Left hindlimb (tissue), 1 donor: ENCODE data around the gene PSPC1.
"Not testable (repeated sequence)": the region's sequence is repeated elsewhere in the genome, so short reads cannot be mapped to it uniquely, and the experiment has no call there.

Experiments used
- DNase-seq: peaks from one replicate; pipeline ENCODE4 v3.0.0-alpha.2; 2018

Gene PSPC1

GRCh38 chr13:19763618-19764017 lies 19.1 kb downstream of the PSPC1 start:
- DNase-seq = no peak

GRCh38 chr13:19759669-19760068 lies 23.1 kb downstream of the PSPC1 start:
- DNase-seq = no peak

GRCh38 chr13:19742643-19743042 lies 40.1 kb downstream of the PSPC1 start:
- no peak for DNase-seq

- no peak for DNase-seq
These were observed 44.7 kb downstream of the PSPC1 start for GRCh38 chr13:19737844-19738557.

- DNase-seq = no peak
These were observed 56.1 kb downstream of the PSPC1 start for GRCh38 chr13:19726611-19727010.

GRCh38 chr13:19725320-19725719 lies 57.4 kb downstream of the PSPC1 start:
- no peak for DNase-seq

- DNase-seq = no peak
These were observed 62.7 kb downstream of the PSPC1 start for GRCh38 chr13:19720039-19720438.

GRCh38 chr13:19713186-19713965 lies 69.4 kb downstream of the PSPC1 start:
- no peak for DNase-seq

- DNase-seq = not testable (repeated sequence)
These were observed 73.0 kb downstream of the PSPC1 start for GRCh38 chr13:19709782-19710181.

GRCh38 chr13:19709039-19709438 lies 73.7 kb downstream of the PSPC1 start:
- not testable (repeated sequence) for DNase-seq

- not testable (repeated sequence) for DNase-seq
These were observed 78.5 kb downstream of the PSPC1 start for GRCh38 chr13:19704256-19704655.

GRCh38 chr13:19701619-19702018 lies 81.1 kb downstream of the PSPC1 start:
- DNase-seq = not testable (repeated sequence)

- not testable (repeated sequence) for DNase-seq
These were observed 81.8 kb downstream of the PSPC1 start for GRCh38 chr13:19700963-19701362.

GRCh38 chr13:19695829-19696228 lies 86.9 kb downstream of the PSPC1 start:
- DNase-seq = no peak

GRCh38 chr13:19695428-19695827 lies 87.3 kb downstream of the PSPC1 start:
- no peak for DNase-seq

GRCh38 chr13:19691447-19691846 lies 91.3 kb downstream of the PSPC1 start:
- DNase-seq = not testable (repeated sequence)

GRCh38 chr13:19685437-19685836 lies 97.3 kb downstream of the PSPC1 start:
- DNase-seq = no peak

GRCh38 chr13:19685034-19685433 lies 97.7 kb downstream of the PSPC1 start:
- no peak for DNase-seq

- no peak for DNase-seq
These were observed 101.2 kb downstream of the PSPC1 start for GRCh38 chr13:19681517-19681916.

GRCh38 chr13:19680751-19681150 lies 102.0 kb downstream of the PSPC1 start:
- DNase-seq = no peak

GRCh38 chr13:19676168-19676567 lies 106.6 kb downstream of the PSPC1 start:
- no peak for DNase-seq

- no peak for DNase-seq
These were observed 107.8 kb downstream of the PSPC1 start for GRCh38 chr13:19674898-19675297.

- DNase-seq = no peak
These were observed 109.0 kb downstream of the PSPC1 start for GRCh38 chr13:19673473-19674430.
